NCI-H748 treated with DMSO at 0.1 percent for 48 hours (cell line): Measurements from ENCODE around the gene RPUSD4.
"Not testable (repeated sequence)": the region's sequence is repeated elsewhere in the genome, so short reads cannot be mapped to it uniquely, and the experiment has no call there.

ENCODE experiments used
- DNase-seq: peaks from one replicate; lab custom pipeline; 2025; lab: John Stamatoyannopoulos, UW

RPUSD4 gene, protein sequence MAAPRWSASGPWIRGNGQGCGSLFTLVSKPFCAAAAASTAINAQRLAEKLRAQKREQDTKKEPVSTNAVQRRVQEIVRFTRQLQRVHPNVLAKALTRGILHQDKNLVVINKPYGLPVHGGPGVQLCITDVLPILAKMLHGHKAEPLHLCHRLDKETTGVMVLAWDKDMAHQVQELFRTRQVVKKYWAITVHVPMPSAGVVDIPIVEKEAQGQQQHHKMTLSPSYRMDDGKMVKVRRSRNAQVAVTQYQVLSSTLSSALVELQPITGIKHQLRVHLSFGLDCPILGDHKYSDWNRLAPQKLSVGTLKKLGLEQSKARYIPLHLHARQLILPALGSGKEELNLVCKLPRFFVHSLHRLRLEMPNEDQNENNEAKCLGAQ

GRCh38 chr11:126211236-126212088 lies at the start of gene RPUSD4, which contains the start of gene FAM118B:
Gene RPUSD4 (minus strand): TSS chr11:126211650. CDS start chr11:126211638, 12 bp downstream.
Gene FAM118B (plus strand): TSS chr11:126211782. CDS start chr11:126235002, 23,220 bp downstream.
- peak; percentile 87 for DNase-seq

DNA sequence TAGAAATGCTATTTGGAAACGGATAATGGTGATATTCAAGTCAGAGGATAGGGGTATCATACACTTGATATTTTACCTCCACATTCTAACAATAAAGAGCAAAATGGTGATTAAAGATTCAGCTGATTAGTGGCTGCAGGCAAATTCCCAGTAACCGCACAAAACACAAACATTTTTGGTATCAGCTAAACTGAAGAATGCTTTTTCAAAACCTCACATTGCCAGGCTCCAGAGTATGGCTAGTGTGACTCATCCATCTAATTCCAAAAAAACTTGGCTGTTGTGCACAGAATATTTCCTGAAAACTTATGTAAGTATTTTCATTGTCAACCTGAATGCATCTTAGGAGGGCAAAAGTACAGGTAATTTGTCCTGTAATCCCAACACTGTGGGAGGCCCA lies 46.3 kb upstream of the RPUSD4 start:
- DNase-seq, result no peak

DNA sequence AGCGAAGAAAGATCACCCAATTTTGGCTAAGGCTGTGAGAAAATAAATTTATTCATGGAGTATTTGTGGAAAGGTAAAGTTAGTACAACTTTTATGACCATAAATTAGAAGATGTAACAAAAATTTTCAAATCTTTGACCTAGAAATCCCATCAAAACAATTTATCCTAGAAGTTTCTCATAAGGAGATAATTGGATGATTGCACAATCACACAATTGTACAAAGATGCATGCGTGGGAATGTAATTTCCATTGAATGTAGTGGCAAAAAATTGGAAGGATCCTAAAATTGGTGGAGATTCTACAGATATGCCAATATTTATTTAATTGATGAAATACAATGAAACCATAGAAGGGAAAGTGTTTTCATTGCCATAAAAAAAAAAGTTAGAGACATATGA lies 45.7 kb upstream of the RPUSD4 start:
- DNase-seq, result no peak

DNA sequence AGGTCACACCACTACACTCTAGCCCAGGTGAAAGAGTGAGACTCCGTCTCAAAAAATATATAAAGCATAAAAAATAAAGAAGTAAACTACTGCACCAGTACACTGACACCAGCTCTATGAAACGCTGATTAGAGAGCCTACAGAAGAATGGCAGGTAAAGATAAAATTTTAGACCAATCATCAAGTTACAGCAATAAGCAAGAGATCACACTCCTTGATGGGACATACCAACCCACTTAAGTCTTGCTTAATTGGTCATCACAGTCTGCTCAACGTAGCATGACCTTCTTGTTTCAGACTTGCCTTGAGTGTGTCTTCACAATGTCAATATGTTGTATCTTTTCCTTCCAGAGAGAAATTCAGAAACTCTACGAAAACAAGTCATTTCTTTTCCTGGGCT lies 44.8 kb upstream of the RPUSD4 start:
- DNase-seq, result no peak

DNA sequence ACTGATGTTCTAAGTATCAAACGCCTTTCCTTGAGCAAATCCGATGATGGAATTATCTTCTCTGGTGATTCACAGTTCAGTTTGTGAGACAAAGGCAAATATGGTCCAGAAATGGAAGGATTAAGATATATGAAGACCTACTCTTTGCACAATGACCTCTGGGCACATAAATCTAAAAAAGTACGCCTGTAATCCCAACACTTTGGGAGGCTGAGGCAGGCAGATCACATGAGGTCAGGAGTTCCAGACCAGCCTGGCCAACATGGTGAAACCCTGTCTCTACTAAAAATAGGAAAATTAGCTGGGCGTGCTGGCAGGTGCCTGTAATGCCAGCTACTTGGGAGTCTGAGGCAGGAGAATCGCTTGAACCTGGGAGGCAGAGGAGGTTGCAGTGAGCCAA lies 44.1 kb upstream of the RPUSD4 start:
- not testable (repeated sequence) for DNase-seq

DNA sequence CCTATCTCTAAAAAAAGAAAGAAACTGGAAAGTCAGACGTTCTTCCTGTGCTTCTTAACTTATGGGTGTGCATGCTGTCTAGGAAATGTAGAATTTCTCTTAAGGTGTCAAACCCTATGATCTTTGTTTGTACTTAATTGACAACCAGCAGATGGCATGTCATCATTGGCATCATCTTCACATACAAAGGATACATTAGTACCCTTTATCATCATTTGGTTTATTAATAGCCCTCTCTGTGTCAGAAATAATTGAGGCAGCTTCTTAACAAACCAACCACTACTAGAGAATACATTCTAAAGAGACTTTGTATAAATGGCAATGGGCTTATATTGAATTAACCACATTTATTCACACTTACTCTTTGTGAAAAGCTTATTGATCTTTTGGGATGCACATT lies 43.4 kb upstream of the RPUSD4 start:
- no peak for DNase-seq

- no peak for DNase-seq
Measured at GRCh38 chr11:126253265-126253664, 41.8 kb upstream of the RPUSD4 start.

- DNase-seq, result no peak
Measured at GRCh38 chr11:126246636-126247035, 35.2 kb upstream of the RPUSD4 start.

DNA sequence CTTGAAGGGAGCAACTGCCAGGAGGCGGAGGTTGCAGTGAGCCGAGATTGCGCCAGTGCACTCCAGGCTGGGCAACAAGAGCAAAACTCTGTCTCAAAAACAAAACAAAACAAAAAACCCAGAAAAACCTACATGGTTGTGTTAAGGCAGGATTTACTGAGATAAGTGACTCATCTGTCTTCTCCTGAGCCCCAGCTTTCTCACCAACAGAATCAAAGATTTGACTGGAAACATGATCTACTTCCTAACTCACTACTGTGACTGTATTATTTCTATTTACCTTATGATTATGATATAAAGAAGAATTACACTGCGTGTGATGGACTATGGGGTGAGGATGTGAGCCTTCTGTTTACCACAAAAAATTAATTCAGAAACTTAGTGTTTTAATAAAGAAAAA lies 21.9 kb upstream of the RPUSD4 start:
- no peak for DNase-seq

GRCh38 chr11:126232683-126233082 lies 21.2 kb upstream of the RPUSD4 start:
- no peak for DNase-seq

DNA sequence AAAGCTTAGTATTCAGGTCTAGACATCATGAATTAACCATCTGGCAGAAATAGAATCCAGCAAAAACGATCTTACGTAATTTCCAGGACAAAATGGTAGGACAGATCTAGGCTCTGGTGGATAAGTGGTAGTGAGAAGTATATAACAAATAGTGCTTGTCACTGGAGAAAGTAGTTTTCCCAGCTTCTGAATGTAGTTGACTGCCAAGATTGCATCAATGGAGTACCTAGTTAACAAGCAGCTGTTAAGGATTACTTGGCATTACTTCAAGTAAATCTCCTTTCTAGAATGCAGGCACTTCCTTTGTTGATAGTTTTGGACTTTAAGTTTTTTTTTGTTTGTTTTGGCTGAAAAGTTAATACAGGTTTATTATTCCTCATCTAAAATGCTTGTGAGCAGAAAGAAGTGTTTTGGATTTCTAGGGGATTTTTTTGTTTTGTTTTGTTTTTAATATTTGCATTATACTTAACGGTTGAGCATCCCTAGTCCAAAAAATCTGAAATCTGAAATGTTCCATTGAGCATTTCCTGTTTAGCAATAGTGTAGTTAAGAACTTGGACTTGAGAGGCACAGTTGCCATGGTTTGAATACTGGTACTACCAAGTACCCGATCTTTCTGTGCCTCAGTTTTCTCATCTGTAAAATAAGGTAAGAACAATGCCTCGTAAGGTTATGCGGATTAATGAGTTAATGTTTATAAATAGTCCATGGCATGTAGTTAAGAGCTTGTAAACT lies 20.4 kb upstream of the RPUSD4 start:
- no peak for DNase-seq

- DNase-seq, result no peak
Measured at GRCh38 chr11:126229858-126230540, 18.5 kb upstream of the RPUSD4 start.

DNA sequence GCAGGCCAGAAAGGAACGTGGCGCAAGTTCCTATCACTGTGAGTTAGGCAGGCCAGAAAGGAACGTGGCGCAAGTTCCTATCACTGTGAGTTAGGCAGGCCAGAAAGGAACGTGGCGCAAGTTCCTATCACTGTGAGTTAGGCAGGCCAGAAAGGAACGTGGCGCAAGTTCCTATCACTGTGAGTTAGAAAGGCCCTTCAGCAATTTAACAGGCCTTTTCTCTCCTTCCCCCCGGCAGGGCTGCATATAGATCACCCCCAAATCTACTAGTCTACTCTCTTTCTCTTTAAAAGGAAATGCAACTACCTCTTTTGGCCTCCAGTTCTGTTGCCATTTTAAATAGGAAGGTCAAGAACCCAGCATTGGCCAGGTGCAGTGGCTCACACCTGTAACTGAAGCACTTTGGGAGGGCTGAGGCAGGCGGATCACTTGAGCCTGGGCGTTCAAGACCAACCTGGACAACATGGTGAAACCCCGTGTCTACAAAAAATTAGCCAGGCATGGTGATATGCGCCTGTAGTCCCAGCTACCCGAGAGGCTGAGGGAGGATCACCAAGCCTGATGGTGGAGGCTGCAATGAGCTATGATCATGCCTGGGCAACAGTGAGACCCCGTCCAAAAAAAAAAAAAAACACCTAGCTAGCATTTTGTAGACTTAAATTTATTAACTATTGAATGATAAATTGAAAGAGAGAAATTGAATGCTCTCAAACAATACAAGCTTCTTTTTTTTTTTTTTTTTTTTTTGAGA lies 15.1 kb upstream of the RPUSD4 start:
- no peak for DNase-seq

- no peak for DNase-seq
Measured at GRCh38 chr11:126225295-126225665, 13.8 kb upstream of the RPUSD4 start.

- no peak for DNase-seq
Measured at GRCh38 chr11:126224647-126225294, 13.3 kb upstream of the RPUSD4 start.

DNA sequence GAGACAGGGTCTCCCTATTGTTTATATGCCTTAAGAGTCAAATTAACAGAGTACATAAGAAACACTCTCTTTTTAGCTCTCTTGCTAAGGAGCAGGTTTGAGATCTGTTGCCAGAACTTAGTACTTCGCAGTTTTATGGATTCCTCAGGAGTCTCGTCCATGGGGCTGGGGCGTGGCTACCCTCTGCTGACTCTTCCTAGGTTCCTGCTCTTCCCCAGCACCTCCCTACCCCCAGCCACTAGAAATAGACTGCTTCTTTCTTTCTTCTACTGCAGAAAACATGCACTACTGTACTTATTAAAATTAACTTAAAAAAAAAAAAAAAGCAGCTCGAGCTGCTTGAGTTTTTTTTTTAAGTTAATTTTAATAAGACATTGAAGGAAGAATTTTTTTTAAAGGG lies 8.1 kb upstream of the RPUSD4 start:
- no peak for DNase-seq

GRCh38 chr11:126217491-126217890 lies 6.0 kb upstream of the RPUSD4 start:
- no peak for DNase-seq

DNA sequence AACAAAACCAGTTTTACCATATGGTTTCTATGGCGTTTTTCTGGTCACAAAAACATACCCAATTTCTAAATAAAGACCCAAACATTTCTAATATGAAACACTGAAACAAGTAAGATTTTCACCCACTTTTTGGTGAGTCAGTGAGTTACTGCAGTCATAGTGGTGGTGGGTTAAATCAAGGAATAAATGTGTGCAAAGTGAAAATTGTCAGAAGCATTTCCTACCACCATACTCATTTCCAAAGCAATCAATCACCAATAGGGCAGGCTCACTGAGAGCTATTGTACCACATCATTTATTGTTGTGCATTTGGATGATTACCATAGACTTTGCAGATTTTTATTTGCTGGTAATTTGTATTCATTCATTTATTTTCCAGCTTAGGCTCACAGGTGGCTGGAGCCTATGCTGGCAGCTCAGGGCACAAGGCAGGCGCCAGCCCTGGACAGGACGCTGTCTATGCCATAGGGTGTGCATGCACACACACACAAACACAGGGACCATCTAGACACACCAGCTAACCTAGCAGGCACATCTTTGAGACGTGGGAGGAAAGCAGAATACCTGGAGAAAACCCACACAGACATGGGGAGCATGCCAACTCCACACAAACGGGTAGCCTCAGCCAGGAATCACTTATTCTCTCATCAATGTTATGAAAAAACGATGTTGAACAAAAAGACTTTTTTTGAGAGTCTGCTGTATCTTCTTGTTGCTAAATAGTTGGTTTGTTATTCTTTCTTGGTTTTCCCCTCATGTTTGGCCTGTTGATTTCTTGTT lies 5.3 kb upstream of the RPUSD4 start:
- no peak for DNase-seq

DNA sequence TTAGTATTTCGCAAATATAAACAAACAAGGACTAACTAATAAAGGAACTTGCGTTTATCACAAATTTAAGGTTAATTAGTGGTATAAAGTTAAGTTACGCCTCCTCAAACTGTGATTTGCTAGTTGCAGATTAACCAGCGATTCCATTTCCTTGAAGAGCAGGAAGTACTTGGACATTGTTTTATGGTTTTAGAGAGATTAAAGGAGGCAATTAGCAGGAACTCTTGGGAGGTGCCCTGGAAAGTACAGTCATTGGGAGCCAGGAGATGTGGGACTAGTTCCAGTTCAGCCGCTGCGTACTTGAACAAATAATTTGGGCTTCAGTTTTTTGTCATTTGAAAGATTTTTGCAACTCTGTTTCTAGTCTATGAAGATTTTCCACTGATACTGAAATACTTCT lies 3.4 kb upstream of the RPUSD4 start:
- DNase-seq, result no peak

GRCh38 chr11:126214441-126214840 lies 3.0 kb upstream of the RPUSD4 start:
- DNase-seq, result no peak
